GM12875 (cell line): Measurements from ENCODE around the gene LLGL2.

Source experiments
- H3K4me3 ChIP-seq: one replicate; pipeline ENCODE4 v1.5.1; 2011; ENCODE audit warnings: low read depth, low read length, control low read depth
- TF ChIP-seq, protein P1 (sequence below): IDR thresholded peaks from 2 replicates; pipeline ENCODE4 v1.5.1; 2011; ENCODE audit warnings: low read depth, mild to moderate bottlenecking, control low read depth, inconsistent platforms, low read length, moderate library complexity, borderline replicate concordance; ENCODE audit not compliant: insufficient read depth

Gene LLGL2

DNA sequence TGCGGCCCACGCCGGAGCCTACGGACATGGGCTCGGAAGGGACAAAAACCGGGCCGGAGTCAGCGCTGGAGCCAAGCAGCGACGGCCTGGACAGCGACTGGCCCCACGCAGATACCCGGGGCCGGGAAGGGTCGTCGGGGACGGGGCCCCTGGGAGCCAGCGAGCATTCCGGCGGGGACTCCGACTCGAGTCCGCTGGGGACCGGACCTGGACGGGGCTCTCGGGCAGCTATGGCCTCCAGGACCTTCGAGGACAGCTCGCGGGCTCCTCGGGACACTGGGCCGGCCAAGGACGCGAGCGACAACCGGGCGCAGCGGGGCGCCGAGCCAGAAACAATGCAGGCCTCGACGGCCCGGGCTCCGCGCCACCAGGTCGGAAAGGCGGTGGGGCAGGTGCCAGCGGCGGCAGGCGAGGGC, 63.1 kb downstream of the LLGL2 start:
- TF ChIP-seq, protein P1, sequence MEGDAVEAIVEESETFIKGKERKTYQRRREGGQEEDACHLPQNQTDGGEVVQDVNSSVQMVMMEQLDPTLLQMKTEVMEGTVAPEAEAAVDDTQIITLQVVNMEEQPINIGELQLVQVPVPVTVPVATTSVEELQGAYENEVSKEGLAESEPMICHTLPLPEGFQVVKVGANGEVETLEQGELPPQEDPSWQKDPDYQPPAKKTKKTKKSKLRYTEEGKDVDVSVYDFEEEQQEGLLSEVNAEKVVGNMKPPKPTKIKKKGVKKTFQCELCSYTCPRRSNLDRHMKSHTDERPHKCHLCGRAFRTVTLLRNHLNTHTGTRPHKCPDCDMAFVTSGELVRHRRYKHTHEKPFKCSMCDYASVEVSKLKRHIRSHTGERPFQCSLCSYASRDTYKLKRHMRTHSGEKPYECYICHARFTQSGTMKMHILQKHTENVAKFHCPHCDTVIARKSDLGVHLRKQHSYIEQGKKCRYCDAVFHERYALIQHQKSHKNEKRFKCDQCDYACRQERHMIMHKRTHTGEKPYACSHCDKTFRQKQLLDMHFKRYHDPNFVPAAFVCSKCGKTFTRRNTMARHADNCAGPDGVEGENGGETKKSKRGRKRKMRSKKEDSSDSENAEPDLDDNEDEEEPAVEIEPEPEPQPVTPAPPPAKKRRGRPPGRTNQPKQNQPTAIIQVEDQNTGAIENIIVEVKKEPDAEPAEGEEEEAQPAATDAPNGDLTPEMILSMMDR, result no peak
- no peak overlapping the region for H3K4me3 ChIP-seq

DNA sequence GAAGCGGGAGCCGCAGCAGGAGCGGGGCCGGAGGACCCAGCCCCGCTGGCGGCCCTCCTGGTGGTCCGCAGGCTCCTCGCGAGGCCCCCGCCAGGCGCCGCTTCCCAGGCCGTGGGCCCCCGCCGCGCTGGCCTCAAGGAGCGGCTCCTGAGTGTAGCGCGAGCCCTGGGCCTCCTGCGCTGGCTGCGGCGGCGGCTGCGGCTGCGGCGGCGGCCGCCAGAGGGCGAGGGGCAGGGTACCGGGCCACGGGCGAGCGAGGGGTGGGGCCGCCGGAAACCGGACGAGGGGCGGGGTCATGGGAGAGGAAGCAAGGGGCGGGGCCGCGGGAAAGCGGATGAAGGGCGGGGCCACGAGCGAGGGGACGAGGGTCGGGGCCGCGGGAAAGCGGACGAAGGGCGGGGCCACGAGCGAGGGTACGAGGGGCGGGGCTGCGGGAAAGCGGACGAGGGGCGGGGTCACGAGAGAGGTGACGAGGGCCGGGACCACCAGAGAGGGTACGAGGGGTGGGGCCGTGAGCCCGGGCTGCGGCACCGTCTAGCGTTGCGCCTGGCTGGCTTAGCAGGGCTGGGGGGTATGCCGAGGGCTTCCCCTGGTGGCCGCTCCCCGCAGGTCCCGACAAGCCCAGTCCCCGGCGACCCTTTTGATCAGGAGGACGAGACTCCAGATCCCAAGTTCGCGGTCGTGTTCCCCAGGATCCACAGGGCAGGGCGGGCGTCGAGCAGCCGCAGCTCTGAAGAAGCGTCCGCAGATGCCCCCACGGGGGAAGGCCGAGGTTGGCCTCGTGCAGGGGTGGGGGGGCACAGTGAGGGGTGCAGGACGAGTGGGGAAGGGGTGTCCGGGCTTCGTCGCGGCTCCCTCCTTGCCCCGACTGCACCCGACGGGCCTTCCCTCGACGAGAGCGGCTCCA, 63.8 kb downstream of the LLGL2 start:
- TF ChIP-seq, protein P1, result peak; percentile 64
- H3K4me3 ChIP-seq, result peak overlapping the region; percentile 17

DNA sequence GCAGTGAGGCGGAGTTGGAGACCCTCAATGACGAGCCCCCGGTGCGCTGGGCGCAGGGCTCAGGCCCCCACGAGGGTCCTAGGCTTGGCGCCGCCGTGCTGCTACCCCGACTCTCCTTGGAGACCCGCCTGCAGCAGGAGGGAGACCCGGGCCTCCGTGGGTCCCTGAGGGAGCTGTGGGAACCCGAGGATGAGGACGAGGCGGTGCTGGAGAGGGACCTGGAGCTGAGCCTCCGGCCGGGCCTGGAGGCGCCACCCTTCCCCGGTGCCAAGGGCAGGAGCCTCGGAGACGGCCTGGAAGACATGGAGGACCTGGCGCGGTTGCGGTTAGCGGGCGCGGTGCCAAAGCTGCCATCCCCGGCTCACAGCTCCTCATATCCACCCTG, 64.4 kb downstream of the LLGL2 start:
- no peak overlapping the region for H3K4me3 ChIP-seq
- TF ChIP-seq, protein P1, result no peak

DNA sequence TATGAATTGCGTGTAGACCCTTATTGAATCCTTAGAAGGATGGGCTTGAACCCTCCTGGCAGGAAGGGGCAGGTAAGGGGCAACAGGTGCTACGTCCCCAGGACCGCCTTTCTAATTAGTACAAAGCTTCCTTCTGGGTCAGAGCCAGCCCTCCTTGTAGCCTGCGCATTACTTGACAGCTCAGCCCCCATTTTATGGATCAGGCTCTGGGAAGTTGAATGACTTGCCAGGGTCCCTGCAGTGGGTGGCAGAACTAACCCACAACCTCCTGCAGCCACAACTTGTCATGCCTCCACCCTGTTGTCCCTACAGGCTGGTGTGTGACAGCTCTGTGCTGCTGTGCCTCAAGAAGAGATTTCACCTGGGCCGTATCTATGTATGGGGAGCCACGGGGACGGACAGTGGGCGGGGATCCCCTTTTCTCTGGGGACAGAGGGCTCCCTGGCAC, 64.8 kb downstream of the LLGL2 start:
- TF ChIP-seq, protein P1, result no peak
- H3K4me3 ChIP-seq, result no peak overlapping the region

DNA sequence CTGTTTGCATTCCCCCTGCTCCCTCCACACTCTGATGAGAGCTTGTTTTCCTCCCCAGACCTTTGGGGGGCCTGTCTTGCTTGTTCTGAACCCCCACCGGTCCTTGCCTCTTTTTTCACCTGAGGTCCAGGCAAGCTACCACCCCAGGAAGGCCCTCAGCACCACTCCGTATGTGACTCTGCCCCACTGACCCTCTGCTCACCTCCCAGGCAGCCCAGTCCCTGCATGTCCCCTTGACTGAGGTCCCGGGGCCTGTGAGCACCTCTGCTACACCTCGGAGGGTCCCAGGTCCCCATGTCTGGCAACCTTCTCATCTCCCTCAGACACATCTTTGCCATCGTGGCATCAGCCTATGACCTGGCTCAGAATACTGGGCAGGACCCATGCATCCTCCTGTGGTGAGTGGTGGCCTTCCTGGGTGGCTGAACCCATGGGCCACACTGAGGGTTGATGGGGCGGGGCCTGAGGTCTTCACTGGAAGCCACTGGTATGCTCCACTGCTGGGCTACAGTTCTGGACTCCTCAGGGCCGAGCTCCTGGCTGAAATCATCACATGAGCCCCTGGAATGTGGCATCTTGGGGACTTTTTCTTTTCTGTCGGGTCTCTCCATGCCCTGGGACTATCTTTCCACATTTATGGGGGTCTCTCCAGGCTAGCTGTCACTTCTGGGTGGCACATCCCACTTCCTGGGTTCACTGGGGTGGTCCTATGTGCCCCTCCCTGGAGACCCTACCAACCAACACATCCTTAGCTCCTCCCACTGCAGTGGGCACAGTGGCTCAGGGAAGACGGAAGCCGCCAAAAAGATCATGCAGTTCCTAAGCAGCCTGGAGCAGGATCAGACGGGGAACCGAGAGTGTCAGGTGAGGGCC, 65.6 kb downstream of the LLGL2 start:
- TF ChIP-seq, protein P1, result no peak
- H3K4me3 ChIP-seq, result no peak overlapping the region

DNA sequence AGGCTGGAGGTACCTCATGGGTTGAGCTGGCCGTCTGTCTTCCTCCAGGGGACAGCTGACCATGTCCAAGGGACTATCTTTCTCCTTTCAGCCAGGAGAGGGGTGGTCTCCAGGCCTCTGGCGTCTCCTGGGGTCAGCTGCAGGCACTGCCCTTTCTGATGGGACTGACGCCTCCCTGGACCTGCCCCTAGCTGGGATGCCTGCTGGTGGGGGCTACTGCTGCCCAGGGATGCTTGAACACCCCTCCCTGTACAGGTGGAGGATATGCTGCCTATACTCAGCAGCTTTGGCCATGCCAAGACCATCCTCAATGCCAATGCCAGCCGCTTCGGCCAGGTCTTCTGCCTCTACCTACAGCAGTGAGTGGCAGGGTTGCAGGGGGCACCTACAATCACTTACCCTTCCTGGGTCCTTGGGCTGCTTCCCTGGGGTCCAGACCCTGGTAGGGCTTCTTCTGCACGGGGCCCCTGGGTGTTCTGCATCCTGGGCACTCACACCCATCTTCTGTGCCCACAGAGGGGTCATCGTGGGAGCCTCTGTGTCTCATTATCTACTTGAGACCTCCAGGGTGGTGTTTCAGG, 66.3 kb downstream of the LLGL2 start:
- TF ChIP-seq, protein P1, result no peak
- no peak overlapping the region for H3K4me3 ChIP-seq
